Bronchial epithelial cell (primary cell): Measurements from ENCODE around the gene THEM4. TPM values are rescaled to one million over a fixed set of nuclear protein-coding genes. Genes with fewer than 3 reads are reported as not detected.

Experiments used
- DNase-seq: peaks from one replicate; pipeline ENCODE4 v3.0.0-alpha.2; 2010; ENCODE audit warnings: low read depth
- FAIRE-seq: peaks from 2 replicates; lab custom pipeline; 2011; peaks lifted over from hg19 to GRCh38; lab: Jason Lieb, UNC
- H3K27me3 ChIP-seq: 2 replicates; pipeline ENCODE4 v1.5.1; 2011; ENCODE audit warnings: low read length; ENCODE audit not compliant: control insufficient read depth, insufficient read depth
- H3K36me3 ChIP-seq: 2 replicates; pipeline ENCODE4 v1.5.1; 2011; ENCODE audit warnings: low read length; ENCODE audit not compliant: control insufficient read depth, insufficient read depth
- H3K4me3 ChIP-seq: 2 replicates; pipeline ENCODE4 v1.5.1; 2011; ENCODE audit warnings: mild to moderate bottlenecking, low read depth, low read length, control low read depth
- CTCF ChIP-seq: IDR thresholded peaks from 2 replicates; pipeline ENCODE4 v1.5.1; 2011; ENCODE audit warnings: mild to moderate bottlenecking, moderate library complexity, low read length, control low read depth, inconsistent platforms; ENCODE audit not compliant: insufficient read depth, severe bottlenecking
- total RNA-seq: library from RNA; depleted of rRNA; stranded (reverse); fragments of >200 nt; gene quantifications from 2 replicates; pipeline ENCODE4 v1.2.1, GENCODE V29; 2014

THEM4 gene
- total RNA-seq, 1 donor from 2014 or later, result 9.7 TPM

DNA sequence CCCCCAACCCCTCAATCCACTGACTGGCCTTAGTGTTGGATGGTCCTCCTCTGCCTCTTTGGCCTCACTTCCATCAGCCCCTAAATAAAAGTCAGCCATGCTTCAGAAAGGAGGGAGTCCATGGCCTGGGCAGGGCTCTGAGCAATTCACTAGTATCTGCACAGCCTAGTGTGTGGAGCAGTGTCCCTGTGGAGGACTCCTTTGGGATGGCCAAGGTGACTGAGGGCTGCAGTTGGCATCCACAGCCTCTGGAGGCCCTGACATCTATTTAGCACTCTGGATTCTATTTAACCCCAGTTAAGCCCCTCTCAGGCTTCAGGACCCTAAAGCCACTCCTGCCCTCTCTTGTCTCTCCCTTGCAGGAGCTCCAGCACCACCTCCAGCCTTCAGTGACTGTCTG, 59.4 kb downstream of the THEM4 start:
- DNase-seq, result no peak
- no peaks in the 10 kb centered on the region for H3K36me3 ChIP-seq
- FAIRE-seq, result no peak
- no peak overlapping the region for H3K4me3 ChIP-seq
- no peaks in the 10 kb centered on the region for H3K27me3 ChIP-seq
- TF ChIP-seq CTCF, result no peak

DNA sequence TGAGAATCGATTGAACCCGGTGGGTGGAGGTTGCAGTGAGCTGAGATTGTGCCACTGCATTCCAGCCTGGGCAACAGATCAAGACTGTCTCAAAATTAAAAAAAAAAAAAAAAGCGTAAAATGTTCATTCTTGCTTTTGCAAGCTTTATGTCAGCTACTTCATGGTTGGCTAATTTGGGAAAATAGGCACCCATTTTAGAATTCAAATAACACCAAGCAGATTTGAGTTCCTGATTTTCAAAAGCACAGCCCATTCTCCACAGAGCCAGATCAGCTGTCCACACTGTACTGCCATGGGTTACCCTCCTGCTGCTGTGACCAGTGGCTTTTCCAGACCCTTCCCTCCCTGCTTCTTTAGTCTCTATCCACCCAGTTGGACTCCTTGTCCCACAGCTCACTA, 60.2 kb downstream of the THEM4 start:
- no peak for TF ChIP-seq CTCF
- FAIRE-seq (peak; percentile 52), DNase-seq (no peak)
- H3K4me3 ChIP-seq, result no peak overlapping the region
- no peaks in the 10 kb centered on the region for H3K36me3 ChIP-seq
- H3K27me3 ChIP-seq, result no peaks in the 10 kb centered on the region

DNA sequence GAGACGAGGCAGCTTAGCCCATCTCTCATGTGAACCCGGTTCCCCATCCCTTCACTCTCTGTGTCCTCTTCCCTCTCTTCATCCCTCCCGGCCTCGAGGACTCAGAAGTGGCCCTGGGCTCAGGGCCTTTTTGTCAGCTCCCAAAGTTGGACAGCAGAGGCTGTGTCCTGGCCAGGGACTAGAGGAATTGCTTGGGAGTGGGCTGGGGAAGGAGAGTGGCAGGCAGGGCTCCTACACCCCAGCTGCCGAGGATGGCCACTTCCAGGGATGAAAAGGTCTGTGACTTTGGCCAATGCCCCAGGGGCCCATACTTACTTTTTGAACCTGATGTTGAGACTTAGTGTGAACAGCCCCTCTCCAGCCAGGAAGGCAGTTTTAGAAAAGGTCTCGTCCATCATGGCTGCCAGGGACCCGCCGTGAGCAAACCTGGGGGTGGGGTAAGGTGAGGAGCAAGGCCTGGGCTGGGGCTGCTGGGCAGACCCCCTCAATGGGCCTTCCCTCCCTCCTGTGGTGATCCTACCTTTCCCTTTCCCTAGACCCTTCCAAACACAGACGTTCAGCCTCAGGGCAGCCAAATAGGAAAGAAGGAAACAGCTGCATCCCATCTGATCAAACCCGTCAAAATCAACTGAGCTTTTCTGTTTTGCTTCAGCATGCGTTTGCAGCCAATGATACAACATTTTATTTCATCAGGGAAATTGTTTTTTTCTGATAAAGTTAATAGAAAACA, 61.3 kb downstream of the THEM4 start:
- no peak overlapping the region for H3K4me3 ChIP-seq
- H3K36me3 ChIP-seq, result no peaks in the 10 kb centered on the region
- DNase-seq (no peak), FAIRE-seq (no peak)
- TF ChIP-seq CTCF, result no peak
- H3K27me3 ChIP-seq, result no peaks in the 10 kb centered on the region

DNA sequence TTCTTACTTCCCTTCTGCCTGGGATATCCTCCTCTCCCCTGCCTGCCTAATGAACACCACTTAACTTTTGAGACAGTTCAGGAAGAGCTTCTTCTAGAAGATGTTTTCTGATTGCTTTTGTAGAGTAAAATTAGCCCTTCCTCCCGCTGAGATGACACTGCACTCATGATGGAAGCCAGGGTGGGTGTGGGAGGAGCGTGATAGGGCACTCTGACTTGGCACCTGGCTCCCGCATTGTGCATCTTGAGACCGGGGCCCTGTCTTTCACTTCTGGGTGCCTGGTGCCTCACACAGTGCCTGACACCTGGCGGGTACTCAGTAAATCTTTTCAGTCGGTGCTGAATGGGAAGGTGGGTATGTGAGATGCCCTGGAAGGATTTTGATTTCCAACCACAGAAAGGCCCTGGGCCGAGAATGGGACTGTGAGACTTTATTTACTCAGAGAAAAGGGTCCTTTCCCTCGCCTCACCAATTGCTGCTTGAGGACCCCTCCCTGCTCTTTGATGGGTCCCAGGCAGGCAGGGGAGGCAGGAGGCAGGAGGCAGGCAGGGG, 62.5 kb downstream of the THEM4 start:
- H3K4me3 ChIP-seq, result no peak overlapping the region
- no peak for TF ChIP-seq CTCF
- FAIRE-seq (no peak), DNase-seq (no peak)
- no peaks in the 10 kb centered on the region for H3K27me3 ChIP-seq
- H3K36me3 ChIP-seq, result no peaks in the 10 kb centered on the region

GRCh38 chr1:151846062-151846568, 63.2 kb downstream of the THEM4 start:
- FAIRE-seq, result no peak
- Histone ChIP-seq H3K4me3 (no peak overlapping the region), H3K27me3 (no peaks in the 10 kb centered on the region), H3K36me3 (no peaks in the 10 kb centered on the region)
- peak; percentile 18 for TF ChIP-seq CTCF
- peak; percentile 83 for DNase-seq
